SK-N-SH (cell line): ENCODE results near the gene MYH6. TPM values are rescaled to one million over a fixed set of nuclear protein-coding genes. Genes with fewer than 3 reads are reported as not detected.

Experiments used
- CTCF ChIA-PET: fragments of 300-600, 350-600 bp; formaldehyde crosslinking; extraction: SDS; loops from one replicate; lab custom pipeline; 2021; lab: Yijun Ruan, JAX
- POLR2A ChIA-PET: fragments of 350-600 bp; sonication (Branson Sonifier 250); formaldehyde crosslinking; extraction: SDS; loops from one replicate; lab custom pipeline; 2020; ENCODE audit warnings: antibody characterized with exemption, inconsistent platforms; lab: Yijun Ruan, JAX
- DNase-seq: peaks from one replicate; pipeline ENCODE4 v3.0.0; 2012
- H2AFZ ChIP-seq: fragments of 200-600 bp; sonication (generic); 2 replicates; pipeline ENCODE4 v1.8.1; 2016; ENCODE audit warnings: antibody characterized with exemption, mild to moderate bottlenecking, low read depth
- H3F3A ChIP-seq: fragments of 200-600 bp; sonication (generic); replicated peaks from 2 replicates; pipeline ENCODE3; 2016; ENCODE audit warnings: antibody characterized with exemption, mild to moderate bottlenecking; ENCODE audit not compliant: insufficient read depth
- H3K27ac ChIP-seq, 2 experiments: fragments of 200-500 bp in 1 of 2; fragments of 200-600 bp in 1 of 2; sonication (Bioruptor generic) in 1 of 2; sonication (generic), shearing (Covaris generic) in 1 of 2; 2 replicates each; pipeline versions ENCODE4 v1.5.1 to v1.6.1; 2014 to 2016; ENCODE audit warnings: low read depth in 2 of 2, inconsistent platforms in 1 of 2, low read length in 1 of 2, mild to moderate bottlenecking in 1 of 2, mixed read lengths in 1 of 2
- H3K27me3 ChIP-seq: fragments of 200-600 bp; sonication (generic), shearing (Covaris generic); 2 replicates; pipeline ENCODE4 v1.6.1; 2016; ENCODE audit warnings: mixed run types; ENCODE audit not compliant: insufficient read depth
- H3K36me3 ChIP-seq, 2 experiments: fragments of 200-500 bp in 1 of 2; fragments of 200-600 bp in 1 of 2; sonication (Bioruptor generic) in 1 of 2; sonication (generic) in 1 of 2; replicated peaks in 1 of 2; 2 replicates each; pipeline versions ENCODE3 to v1.5.1; 2014 to 2016; ENCODE audit warnings: low read length in 1 of 2, mild to moderate bottlenecking in 1 of 2; ENCODE audit not compliant: insufficient read depth in 2 of 2, control insufficient read depth in 1 of 2
- H3K4me1 ChIP-seq, 2 experiments: fragments of 200-500 bp in 1 of 2; fragments of 200-600 bp in 1 of 2; sonication (Bioruptor generic) in 1 of 2; sonication (generic), shearing (Covaris generic) in 1 of 2; 2 replicates each; pipeline versions ENCODE4 v1.5.1 to v1.6.1; 2014 to 2016; ENCODE audit warnings: low read depth in 1 of 2, low read length in 1 of 2, mixed run types in 1 of 2; ENCODE audit not compliant: insufficient read depth in 2 of 2, control insufficient read depth in 1 of 2
- H3K4me2 ChIP-seq: fragments of 200-600 bp; sonication (generic), shearing (Covaris generic); 2 replicates; pipeline ENCODE4 v1.6.1; 2017; ENCODE audit warnings: mixed run types
- H3K4me3 ChIP-seq, 2 experiments: fragments of 200-500 bp in 1 of 2; fragments of 200-600 bp in 1 of 2; sonication (Bioruptor generic) in 1 of 2; sonication (generic), shearing (Covaris generic) in 1 of 2; 2 replicates each; pipeline versions ENCODE4 v1.5.1 to v1.8.1; 2014 to 2016; ENCODE audit warnings: low read depth in 2 of 2, inconsistent platforms in 1 of 2, low read length in 1 of 2, mild to moderate bottlenecking in 1 of 2, mixed read lengths in 1 of 2, moderate library complexity in 1 of 2
- H3K79me2 ChIP-seq: fragments of 200-600 bp; sonication (generic); 2 replicates; pipeline ENCODE4 v1.8.1; 2017; ENCODE audit warnings: mild to moderate bottlenecking; ENCODE audit not compliant: insufficient read depth
- H3K9ac ChIP-seq: fragments of 200-600 bp; sonication (generic); 2 replicates; pipeline ENCODE4 v1.6.1; 2017; ENCODE audit warnings: mixed run types
- H3K9me2 ChIP-seq: fragments of 200-600 bp; sonication (generic); 2 replicates; pipeline ENCODE4 v1.6.1; 2017; ENCODE audit warnings: mixed run types
- H3K9me3 ChIP-seq: fragments of 200-600 bp; sonication (generic); 2 replicates; pipeline ENCODE4 v1.6.1; 2017; ENCODE audit warnings: mixed run types, mild to moderate bottlenecking, moderate library complexity
- H4K20me1 ChIP-seq: fragments of 200-600 bp; sonication (generic); 2 replicates; pipeline ENCODE4 v1.6.1; 2017; ENCODE audit warnings: mild to moderate bottlenecking, mixed run types; ENCODE audit not compliant: insufficient read depth
- CHD2 ChIP-seq: fragments of 150-350 bp; IDR thresholded peaks from 2 replicates; pipeline ENCODE4 v1.6.1; 2018; ENCODE audit warnings: low read length; ENCODE audit not compliant: partially characterized antibody
- ELF1 ChIP-seq: IDR thresholded peaks from 2 replicates; pipeline ENCODE4 v1.4.0; 2012
- EP300 ChIP-seq, 2 experiments: IDR thresholded peaks; 2 replicates each; pipeline versions ENCODE4 v1.4.0 to v1.6.1; 2012; ENCODE audit warnings: borderline replicate concordance in 1 of 2, low read depth in 1 of 2, low read length in 1 of 2
- EZH2phosphoT487 ChIP-seq: fragments of 200-600 bp; sonication (generic); IDR thresholded peaks from 2 replicates; pipeline ENCODE4 v1.6.1; 2017; ENCODE audit warnings: low read depth, mixed run types, mild to moderate bottlenecking, antibody characterized with exemption, moderate library complexity, borderline replicate concordance
- FOSL2 ChIP-seq: IDR thresholded peaks from 2 replicates; pipeline ENCODE4 v1.4.0; 2012; ENCODE audit warnings: low read depth, mild to moderate bottlenecking, moderate library complexity, borderline replicate concordance
- GABPA ChIP-seq: IDR thresholded peaks from 2 replicates; pipeline ENCODE4 v1.4.0; 2012; ENCODE audit warnings: low read depth, mild to moderate bottlenecking
- GATA2 ChIP-seq: sonication (generic); formaldehyde crosslinking; IDR thresholded peaks from 2 replicates; pipeline ENCODE4 v1.5.0; 2020; ENCODE audit warnings: mild to moderate bottlenecking, missing genetic modification reagents
- IRF3 ChIP-seq: fragments of 150-350 bp; IDR thresholded peaks from 2 replicates; pipeline ENCODE4 v1.6.1; 2016; ENCODE audit warnings: mild to moderate bottlenecking, low read depth, low read length
- MEF2A ChIP-seq: IDR thresholded peaks from 2 replicates; pipeline ENCODE4 v1.4.0; 2012; ENCODE audit warnings: low read depth, borderline replicate concordance
- NFIC ChIP-seq: IDR thresholded peaks from 2 replicates; pipeline ENCODE4 v1.4.0; 2012; ENCODE audit warnings: borderline replicate concordance
- POLR2AphosphoS5 ChIP-seq: IDR thresholded peaks from 2 replicates; pipeline ENCODE4 v1.6.1; 2012; ENCODE audit warnings: low read depth, low read length
- RAD21 ChIP-seq: IDR thresholded peaks from 2 replicates; pipeline ENCODE4 v1.6.1; 2012; ENCODE audit warnings: mild to moderate bottlenecking, low read length
- REST ChIP-seq: IDR thresholded peaks from 2 replicates; pipeline ENCODE4 v1.6.1; 2012; ENCODE audit warnings: mild to moderate bottlenecking, low read depth, low read length, moderate library complexity
- RFX5 ChIP-seq: IDR thresholded peaks from 2 replicates; pipeline ENCODE4 v1.6.1; 2012; ENCODE audit warnings: mild to moderate bottlenecking, improper control_type of control experiment, low read length
- SIN3A ChIP-seq: IDR thresholded peaks from 2 replicates; pipeline ENCODE4 v1.6.1; 2012; ENCODE audit warnings: low read depth, mild to moderate bottlenecking, low read length, moderate library complexity, borderline replicate concordance
- TCF12 ChIP-seq: IDR thresholded peaks from 2 replicates; pipeline ENCODE4 v1.4.0; 2012
- USF1 ChIP-seq: IDR thresholded peaks from 2 replicates; pipeline ENCODE4 v1.4.0; 2012; ENCODE audit warnings: low read depth, borderline replicate concordance
- YY1 ChIP-seq: IDR thresholded peaks from 2 replicates; pipeline ENCODE4 v1.4.0; 2012; ENCODE audit warnings: low read depth, mild to moderate bottlenecking
- ZBTB33 ChIP-seq: IDR thresholded peaks from 2 replicates; pipeline ENCODE4 v1.4.0; 2012; ENCODE audit warnings: low read depth, borderline replicate concordance
- WGBS: methylation state at CpG from one replicate; pipeline ENCODE4 v1.1.6; 2017; ENCODE audit warnings: low lambda C conversion rate; 5-methylcytosine and 5-hydroxymethylcytosine counted together
- polyA plus RNA-seq, 3 experiments: library from polyadenylated mRNA; depleted of rRNA; stranded (reverse); fragments of >200 nt; gene quantifications; 2 replicates each; pipeline ENCODE4 v1.2.3, GENCODE V29; 2012
- TF ChIP-seq, protein P1 (sequence below): IDR thresholded peaks from 2 replicates; pipeline ENCODE4; 2012
- TF ChIP-seq, protein P2 (sequence below): fragments of 150-350 bp; IDR thresholded peaks from 2 replicates; pipeline ENCODE4 v1.6.1; 2017; ENCODE audit warnings: antibody characterized with exemption, low read length, low read depth, borderline replicate concordance

The MYH6 gene
- polyA plus RNA-seq, 1 of the 3 experiments (the other 2 are of a cell fraction) = not detected

DNA sequence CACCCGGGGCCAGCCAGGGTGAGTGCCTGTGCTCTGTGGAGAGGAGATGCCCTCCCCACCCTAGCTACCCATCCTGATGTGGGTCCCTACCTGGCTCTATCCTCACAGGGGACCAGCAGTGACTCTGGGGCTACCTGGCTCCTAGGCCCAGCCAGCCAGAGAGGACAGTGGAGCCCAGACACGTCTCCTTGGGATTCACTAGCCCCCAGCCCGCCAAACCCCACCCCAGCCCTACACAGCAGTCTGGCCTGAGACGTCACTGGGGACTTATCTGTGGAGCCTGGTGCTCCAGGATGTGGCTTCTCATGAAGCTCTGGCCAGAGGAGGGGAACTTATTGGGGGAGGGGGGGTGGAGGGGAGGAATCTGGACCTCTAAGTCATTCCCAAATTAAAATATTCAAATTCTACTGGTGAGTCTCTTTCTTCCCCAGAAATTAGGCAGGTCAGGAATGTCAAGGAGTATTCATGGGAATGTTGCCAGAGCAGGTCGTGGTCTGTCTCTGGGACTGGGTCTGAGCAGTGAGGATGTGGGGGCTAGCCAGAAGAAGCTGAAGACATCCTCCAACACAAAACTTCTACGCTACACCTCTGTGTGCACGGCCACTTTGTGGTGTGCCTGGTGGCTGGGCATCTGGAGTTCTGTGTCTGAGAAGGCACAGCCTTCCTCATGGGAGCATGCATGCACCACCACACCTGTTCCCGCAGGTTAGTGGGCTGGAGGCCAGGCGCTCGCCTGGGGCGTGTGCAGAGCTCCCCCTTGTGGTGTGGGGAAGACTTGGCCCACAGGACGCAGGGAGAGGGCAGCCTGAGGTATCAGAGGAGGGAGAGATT is 28.5 kb downstream of the MYH6 start:
- no peaks in the 10 kb centered on the region for H3K9me2 ChIP-seq
- H3K9me3 ChIP-seq = no peaks in the 10 kb centered on the region
- no peaks in the 10 kb centered on the region for H4K20me1 ChIP-seq
- H3K27me3 ChIP-seq = peaks cover 8% of the 10 kb centered on the region
- no peak overlapping the region for H3K4me2 ChIP-seq
- no peaks in the 10 kb centered on the region for H3K36me3 ChIP-seq
- H3F3A ChIP-seq = no peaks in the 10 kb centered on the region
- POLR2A ChIA-PET = interaction anchor here (1.0 to 1.7 kb wide), 3 partner anchors 13 to 57 kb away, joined by 3 to 6 read pairs (median 5); no protein-coding TSS in a partner anchor
- H3K9ac ChIP-seq = no peak overlapping the region
- H3K4me3 ChIP-seq = peak overlapping the region in 1 of 2 experiments; percentile 52; a peak in 1 of 4 replicates
- WGBS = 24% methylated on average over 6 of the region's 12 CpGs
- no peak overlapping the region for H3K27ac ChIP-seq
- H3K79me2 ChIP-seq = no peaks in the 10 kb centered on the region
- H3K4me1 ChIP-seq = peaks cover 0 to 3% of the 10 kb centered on the region in 2 experiments; a peak in 1 of 4 replicates
- DNase-seq = peak; percentile 83
- H2AFZ ChIP-seq = no peak overlapping the region
- CTCF ChIA-PET = interaction anchor here (0.5 to 8.2 kb wide), 44 partner anchors 11 to 250 kb away, joined by 3 to 179 read pairs (median 4); partner anchors contain the start of genes EFS, HOMEZ, PABPN1 and SLC22A17
- TF ChIP-seq YY1 (no peak), NFIC (no peak), TCF12 (no peak), REST (no peak), EZH2phosphoT487 (no peak), ELF1 (no peak), MEF2A (no peak), ZBTB33 (no peak), RFX5 (no peak), CHD2 (no peak), EP300 (IDR thresholded peaks at IDR 0.05; ENCODE audit: borderline replicate concordance in 1 of 2, low read depth in 1 of 2, low read length in 1 of 2) (no peak), USF1 (no peak), IRF3 (no peak), POLR2AphosphoS5 (no peak), RAD21 (peak; percentile 87), SIN3A (no peak), GATA2 (CRISPR knock-in tag) (no peak), GABPA (no peak), FOSL2 (no peak)
- TF ChIP-seq, protein P1, sequence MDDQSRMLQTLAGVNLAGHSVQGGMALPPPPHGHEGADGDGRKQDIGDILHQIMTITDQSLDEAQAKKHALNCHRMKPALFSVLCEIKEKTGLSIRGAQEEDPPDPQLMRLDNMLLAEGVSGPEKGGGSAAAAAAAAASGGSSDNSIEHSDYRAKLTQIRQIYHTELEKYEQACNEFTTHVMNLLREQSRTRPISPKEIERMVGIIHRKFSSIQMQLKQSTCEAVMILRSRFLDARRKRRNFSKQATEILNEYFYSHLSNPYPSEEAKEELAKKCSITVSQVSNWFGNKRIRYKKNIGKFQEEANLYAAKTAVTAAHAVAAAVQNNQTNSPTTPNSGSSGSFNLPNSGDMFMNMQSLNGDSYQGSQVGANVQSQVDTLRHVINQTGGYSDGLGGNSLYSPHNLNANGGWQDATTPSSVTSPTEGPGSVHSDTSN = no peak
- TF ChIP-seq, protein P2, sequence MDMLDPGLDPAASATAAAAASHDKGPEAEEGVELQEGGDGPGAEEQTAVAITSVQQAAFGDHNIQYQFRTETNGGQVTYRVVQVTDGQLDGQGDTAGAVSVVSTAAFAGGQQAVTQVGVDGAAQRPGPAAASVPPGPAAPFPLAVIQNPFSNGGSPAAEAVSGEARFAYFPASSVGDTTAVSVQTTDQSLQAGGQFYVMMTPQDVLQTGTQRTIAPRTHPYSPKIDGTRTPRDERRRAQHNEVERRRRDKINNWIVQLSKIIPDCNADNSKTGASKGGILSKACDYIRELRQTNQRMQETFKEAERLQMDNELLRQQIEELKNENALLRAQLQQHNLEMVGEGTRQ = no peak
